Ammon's horn (tissue), 1 donor: ENCODE results near the gene ASGR2.
A peak's percentile ranks its signal among the peaks of the same experiment; 100 is the strongest.
"Not testable (repeated sequence)": the region's sequence is repeated elsewhere in the genome, so short reads cannot be mapped to it uniquely, and the experiment has no call there.

Experiments used
- DNase-seq: peaks from one replicate; pipeline ENCODE4 v3.0.0-alpha.2; 2016; ENCODE audit warnings: low spot score

Gene ASGR2

DNA sequence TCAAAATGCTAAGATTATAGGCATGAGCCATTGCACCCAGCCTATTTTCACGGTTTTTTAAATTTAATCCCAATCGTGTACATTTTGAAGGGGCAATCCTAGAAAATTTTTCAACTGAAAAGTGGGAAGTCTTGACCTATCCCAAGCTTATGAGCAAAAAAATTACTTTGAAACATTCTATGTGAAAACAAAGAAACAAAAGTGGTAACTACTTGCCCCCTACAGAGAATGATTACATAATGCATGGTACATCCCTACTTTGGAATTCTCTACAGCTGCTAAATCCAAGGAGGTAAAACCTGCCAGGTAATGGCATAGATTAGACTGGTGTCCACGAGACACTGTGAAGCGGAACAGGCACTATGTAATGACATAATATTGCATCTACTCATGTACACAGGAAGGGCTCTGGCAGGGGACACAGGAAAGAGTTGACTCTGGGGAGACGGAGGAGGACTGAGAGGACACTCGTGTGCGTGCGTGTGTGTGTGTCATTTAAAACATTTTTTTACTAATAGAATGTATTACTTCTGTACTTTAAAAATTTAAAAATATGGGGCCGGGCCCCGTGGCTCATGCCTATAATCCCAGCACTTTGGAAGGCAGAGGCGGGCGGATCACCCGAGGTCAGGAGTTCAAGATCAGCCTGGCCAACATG, 15.7 kb downstream of the ASGR2 start:
- no peak for DNase-seq

DNA sequence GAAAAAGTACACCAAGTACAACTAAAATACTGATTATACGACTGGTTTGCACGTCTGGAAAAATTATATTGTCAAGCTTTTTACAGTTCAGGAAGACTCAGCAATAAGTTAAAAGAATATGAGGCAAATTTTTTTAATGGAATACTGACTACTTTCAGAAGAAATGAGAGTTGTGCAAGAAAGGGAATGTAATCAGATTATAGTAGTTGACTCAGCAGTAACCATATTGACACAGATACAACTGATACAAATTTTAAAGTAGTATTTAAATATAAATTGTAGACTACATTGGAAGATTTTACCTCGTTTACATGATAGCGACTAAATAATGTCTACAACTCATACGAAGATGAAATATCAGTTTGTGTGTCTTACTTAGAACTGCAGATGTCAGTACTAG, 16.7 kb downstream of the ASGR2 start:
- no peak for DNase-seq

DNA sequence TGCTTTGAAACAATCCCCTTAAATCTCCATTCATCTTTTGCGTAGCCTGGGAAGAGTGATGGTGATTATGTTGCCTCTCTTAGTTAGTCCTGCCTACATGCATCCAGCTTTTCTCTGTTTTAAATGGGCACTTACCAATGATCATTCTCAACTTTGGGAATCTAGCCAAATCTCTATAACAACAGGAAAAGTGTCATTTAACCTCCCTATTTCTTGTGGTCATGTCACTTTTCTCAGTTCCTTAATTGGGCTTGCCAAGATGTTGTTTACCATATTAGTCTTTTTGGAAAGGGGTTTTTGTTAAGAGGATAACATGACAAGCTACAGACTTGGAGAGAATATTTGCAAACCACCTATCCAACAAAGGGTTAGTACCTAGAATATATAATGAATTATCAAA, 19.0 kb downstream of the ASGR2 start:
- peak; percentile 30 for DNase-seq

DNA sequence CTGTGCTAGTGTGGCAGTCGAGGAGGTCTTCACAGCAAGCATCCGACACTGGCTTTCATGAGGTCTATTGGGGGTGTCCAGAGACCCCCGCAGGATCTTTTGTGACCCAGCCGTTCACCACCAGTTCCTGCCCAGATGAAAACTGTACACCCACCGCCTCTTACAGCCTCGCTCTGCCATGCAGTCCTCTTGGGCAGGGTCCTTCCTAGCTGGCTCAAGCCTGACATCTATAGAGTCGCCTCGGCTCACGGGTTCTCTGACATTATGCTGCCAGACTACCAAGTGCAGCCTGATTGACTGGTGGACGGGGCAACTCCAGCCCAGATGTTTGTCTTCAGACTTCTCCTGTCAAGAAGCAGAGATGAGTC, 20.0 kb downstream of the ASGR2 start:
- DNase-seq = no peak

DNA sequence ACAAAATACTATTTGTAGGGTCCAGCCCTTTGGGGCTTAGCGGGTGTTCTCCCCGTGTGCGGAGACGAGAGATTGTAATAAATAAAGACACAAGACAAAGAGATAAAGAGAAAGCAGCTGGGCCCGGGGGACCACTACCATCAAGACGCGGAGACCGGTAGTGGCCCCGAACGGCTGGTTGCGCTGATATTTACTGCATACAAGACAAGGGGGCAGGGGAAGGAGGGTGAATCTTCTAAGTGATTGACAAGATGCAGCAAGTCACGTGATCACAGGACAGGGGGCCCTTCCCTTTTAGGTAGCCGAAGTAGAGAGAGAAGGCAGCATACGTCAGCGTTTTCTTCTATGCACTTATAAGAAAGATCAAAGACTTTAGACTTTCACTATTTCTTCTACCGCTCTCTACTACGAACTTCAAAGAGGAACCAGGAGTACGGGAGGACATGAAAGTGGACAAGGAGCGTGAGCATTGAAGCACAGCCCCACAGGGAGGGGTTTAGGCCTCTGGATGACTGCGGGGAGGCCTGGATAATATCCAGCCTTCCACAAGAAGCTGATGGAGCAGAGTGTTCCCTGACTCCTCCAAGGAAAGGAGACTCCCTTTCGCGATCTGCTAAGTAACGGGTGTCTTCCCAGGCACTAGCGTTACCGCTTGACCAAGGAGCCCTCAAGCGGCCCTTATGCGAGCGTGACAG, 23.2 kb downstream of the ASGR2 start:
- DNase-seq = not testable (repeated sequence)

DNA sequence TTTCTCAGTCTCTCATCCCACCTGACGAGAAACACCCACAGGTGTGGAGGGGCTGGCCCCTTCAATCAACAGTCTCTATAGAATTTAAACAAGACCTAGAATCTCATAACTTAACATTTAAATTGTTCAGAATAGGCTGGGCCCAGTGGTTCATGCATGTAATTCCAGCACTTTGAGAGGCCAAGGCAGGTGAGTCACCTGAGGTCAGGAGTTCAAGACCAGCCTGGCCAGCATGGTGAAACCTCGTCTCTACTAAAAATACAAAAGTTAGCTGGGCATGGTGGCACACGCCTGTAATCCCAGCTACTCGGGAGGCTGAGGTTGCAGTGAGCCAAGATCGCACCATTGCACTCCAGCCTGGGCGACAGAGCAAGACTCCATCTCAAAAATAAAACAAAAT, 25.1 kb downstream of the ASGR2 start:
- DNase-seq = not testable (repeated sequence)

DNA sequence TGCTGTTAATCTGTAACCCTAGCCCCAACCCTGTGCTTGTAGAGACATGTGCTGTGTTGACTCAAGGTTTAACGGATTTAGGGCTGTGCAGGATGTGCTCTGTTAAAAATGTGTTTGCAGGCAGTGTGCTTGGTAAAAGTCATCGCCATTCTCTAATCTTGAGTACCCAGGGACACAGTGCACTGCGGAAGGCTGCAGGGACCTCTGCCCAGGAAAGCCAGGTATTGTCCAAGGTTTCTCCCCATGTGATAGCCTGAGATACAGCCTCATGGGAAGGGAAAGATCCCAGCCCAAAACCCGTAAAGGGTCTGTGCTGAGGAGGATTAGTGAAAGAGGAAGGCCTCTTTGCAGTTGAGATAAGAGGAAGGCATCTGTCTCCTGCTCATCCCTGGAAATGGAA, 26.2 kb downstream of the ASGR2 start:
- DNase-seq = not testable (repeated sequence)

DNA sequence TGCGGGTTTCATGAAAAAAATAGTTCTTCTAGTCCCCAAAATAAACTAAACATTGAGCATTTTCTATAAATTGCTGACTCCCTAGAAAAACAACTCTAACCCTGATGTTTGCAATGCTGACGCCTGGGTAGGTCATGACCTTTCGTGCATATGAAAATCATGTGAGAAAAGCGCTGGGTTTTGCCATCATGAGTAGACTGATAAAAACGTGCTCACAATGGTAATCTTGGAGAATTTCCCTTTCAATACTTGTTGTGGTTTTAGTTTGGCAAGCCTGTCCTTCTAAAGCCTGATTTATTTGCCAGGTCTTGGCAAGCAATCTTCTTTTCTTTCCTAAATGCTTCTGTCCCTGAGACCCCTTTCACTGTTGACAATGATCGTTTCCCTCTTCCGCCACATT, 30.5 kb downstream of the ASGR2 start:
- DNase-seq = no peak

DNA sequence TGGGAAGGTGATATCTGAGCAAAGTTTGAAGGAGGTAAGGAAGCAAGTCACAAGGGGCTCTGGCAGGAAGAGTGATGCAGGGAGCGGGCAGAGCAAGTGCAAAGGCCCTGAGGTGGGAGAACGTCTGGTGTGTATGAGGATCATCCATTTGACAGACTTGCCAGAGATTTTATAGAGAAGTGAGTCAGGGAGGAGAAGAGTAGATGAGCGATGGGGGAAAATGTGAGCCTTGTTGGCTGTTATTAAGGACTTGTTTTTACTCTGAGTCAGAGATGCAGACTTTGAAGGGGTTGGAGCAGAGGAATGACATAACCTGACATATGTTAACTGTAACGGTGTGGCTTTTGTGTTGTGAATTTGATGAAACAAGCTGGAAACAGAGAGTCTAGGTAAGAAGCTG, 31.0 kb downstream of the ASGR2 start:
- no peak for DNase-seq

DNA sequence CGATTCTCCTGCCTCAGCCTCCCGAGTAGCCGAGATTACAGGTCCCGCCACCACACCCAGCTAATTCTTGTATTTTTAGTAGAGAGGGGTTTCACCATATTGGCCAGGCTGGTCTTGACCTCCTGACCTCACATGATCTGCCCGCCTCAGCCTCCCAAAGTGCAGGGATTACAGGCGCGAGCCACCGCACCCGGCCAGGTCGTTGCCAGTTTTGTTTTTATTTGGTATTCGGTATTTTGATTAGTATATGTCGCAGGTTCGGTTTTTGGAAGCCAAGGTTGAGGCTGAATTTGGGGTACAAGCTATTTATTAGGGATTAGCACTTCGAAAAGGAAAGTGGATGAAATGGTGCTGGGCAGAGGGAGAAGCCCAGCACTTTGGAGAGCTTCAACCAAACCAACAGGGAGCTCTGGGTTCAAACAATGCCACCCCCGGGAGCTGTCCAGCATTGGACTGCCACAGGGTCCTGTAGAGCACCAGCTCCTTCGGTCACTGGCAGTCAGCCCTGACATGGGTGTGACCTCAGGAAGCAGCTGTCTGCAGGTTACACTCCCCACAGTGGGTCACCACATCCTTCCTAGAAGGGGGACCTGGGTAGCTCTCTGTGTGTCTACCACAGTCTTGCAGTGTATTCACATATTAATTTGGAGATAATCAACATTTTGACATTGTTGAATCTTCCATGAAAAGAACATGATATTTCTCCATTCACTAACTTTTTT, 33.1 kb downstream of the ASGR2 start:
- no peak for DNase-seq

DNA sequence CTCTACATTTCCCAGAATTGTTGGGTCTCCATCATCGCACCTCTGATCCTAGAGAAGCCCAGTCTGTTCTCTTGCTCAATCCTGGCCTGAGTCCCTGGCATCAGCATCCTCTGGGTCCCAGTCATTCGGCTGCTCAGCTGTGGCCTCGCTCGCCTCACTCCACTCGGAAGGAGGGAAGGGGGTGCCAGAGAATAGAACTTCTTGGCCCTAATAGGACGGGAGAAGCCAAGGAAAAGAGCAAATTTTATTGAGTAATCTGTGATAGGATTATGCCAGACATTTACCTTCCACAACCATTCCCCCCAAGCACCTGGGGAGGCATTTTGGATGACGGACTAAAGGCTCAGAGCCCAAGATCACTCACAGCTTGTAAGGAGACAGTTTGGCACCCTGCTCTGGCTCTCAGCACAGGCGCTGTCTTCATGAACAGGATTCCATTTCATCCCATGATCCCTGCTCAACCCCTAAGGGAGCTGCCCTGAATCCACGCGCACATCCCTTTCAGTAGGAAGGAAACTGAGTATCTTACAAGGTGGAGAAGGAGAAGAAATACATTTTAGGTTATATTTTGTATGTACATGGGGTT, 34.1 kb downstream of the ASGR2 start:
- no peak for DNase-seq

DNA sequence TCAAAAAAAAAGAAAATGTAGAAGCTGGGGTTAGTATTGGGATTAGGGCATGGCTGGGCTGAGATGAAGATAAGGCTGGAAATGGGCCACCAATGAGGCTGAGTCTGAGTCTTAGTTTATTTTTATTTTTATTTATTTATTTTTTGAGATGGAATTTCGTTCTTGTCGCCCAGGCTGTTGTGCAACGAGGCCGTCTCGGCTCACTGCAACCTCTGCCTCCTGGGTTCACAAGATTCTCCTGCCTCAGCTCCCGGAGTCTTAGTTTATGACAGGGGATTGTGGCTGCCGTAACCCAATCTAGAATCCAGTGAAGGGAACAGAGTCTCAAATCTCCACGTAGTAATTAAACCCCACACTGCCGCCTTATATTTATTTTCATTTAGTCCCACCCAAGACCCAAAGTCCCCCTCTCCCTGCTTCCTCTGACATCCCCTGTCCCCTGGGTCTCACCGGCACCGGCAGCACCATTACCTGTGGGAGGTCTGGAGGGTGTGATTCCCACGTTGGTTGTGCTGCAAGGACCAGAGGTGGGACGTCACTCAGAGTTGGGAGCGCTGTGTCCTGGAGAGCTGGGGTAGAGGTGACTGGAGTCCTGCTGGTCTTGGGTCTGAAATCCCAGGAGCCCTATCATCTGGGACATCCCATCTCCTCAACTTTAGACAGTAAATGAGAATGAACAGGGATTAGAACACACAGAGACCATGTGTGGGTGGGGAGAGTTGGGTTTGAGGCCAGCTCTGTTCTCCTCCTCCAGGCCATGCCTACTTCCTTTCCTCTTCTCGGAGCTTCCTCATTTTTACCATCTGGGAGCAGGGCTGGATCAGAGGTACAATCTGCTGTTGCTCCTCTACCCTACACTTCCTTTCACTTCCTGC, 34.8 kb downstream of the ASGR2 start, which contains the start of gene CLEC10A:
CLEC10A (minus strand) TSS at position 671 of the 875 bp plus-strand sequence. CDS start 1,439 bp downstream, outside the sequence.
- DNase-seq = peak; percentile 18

DNA sequence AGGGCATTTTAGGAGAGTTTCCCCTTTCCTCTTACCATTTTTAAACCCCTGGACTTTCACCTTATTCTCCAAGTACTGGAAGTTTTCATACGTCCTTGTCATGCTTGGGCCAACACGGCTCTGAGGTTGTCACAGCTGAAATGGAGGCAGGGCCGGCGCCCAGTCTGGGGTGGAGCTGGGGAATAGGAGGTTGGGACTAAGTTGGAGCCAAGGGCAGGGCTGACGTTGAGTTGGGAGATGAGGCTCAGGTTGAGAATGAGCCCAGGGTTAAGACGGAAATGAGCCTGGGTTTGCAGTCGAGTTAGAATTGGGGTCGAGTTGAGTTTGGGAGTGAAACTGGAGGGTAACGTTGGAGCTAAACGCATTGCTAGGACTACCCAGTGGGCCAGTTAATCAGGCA, 35.9 kb downstream of the ASGR2 start:
- no peak for DNase-seq

DNA sequence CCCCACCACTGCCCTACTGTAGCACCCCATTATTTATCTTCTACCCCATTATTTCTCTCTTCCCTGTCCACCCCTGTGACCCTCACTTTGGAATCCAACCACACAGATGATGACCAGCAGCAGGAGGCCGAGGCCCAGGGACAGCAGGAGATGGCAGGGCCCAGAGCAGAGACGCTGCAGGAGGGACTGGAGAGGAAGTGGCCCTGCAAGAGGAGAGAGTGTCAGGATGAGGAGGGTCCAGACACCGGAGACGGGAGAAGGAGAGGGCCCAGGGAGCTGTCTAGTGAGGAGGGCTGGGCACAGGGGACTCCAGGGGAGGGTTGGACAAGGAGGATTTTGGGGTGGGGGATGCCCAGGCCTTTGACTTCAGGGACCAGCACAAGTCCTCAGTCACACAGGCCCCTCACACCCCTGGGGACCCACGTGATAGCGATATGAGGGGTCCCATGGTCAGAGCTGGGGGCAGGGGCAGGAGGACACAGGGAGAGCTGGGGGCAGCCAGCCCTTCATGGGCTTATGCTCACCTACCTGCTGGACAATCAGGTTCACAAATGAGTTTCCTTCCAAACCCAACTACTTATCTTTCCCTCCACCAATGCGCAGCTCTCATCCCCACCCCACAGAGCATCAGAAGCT, 36.6 kb downstream of the ASGR2 start:
- no peak for DNase-seq

DNA sequence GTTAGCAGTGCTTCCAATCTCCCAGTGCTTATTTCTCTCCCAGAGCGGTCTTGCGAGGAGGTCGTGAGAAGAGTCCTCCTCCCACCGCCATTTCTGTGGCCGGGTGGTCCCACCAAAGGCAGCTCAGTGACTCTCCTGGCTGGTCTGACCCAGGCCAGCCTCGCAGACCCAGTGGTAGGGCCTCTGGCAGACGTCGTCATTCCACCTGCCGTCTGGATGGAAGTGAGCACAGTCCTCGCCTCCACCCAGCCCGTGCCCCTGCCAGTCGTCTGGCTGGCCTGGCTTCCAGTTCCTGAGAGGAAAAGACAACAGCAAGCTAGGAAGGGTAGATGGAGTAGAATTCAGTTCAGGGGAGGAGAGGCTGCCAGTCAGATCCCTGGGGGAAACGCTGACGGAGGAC, 39.7 kb downstream of the ASGR2 start:
- DNase-seq = no peak

DNA sequence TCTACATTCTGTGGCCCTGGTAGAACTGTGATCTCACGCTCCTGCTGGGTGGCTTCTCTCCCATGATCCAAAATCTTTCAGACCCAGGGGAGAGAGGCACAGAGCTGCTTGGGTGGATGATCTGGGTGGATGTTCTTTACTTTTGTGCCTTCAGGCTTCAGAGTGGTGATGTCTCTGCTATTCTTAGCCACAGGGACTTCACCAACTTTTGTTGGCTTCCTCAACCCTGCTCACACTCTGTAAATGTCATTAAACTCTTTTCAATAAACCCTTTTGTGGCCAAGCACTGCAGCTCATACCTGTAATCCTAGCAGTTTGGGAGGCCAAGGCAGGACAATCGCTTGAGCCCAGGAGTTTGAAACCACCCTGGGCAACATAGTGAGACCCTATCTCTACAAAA, 42.2 kb downstream of the ASGR2 start:
- no peak for DNase-seq

DNA sequence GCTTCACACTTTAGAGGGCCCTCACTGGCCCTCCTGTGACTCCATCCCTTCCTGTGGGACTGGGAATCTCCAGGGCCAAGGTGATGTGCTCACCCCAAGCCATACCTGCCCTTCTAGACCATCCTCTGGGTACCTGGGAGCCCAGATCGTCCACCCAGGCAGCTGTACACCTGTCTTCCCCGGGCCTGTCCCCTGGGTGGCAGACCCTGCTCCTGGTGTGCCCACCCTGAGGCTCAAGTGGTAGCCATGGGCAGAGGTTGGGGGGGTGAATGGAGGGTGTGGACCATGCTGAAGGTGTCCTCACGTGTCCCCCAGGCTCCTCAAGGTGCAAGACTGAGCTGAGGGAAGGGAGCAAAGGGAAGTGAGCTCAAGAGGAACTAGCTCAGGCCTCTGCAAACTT, 43.9 kb downstream of the ASGR2 start:
- no peak for DNase-seq

DNA sequence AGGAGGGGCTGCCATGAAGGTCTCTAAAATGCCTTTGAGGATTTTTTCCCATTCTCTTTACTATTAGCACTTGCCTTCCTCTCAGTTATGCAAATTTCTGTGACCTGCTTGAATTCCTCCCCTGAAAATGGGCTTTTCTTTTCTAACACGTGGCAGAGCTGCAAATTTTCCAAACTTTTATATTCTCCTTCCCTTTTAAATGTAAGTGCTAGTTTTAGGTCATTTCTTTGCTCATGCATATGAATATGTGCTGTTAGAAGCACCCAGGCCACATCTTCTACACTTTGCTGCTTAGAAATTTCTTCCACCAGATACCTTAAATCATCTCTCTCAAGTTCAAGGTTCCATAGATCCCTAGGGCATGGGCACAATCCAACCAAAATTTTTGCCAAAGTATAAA, 46.4 kb downstream of the ASGR2 start:
- no peak for DNase-seq

DNA sequence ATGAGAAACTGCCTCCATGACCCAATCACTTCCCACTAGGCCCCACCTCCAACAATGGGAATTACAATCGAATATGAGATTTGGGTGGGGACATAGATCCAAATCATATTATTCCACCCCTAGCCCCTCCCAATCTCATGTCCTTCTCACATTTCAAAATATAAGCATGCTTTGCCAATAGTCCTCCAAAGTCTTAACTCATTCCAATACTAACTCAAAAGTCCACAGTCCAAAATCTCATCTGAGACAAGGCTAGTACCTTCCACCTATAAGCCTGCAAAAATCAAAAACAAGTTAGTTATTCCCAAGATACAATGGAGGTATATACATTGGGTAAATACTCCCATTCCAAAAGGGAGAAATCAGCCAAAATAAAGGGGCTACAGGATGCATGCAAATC, 47.4 kb downstream of the ASGR2 start:
- no peak for DNase-seq

DNA sequence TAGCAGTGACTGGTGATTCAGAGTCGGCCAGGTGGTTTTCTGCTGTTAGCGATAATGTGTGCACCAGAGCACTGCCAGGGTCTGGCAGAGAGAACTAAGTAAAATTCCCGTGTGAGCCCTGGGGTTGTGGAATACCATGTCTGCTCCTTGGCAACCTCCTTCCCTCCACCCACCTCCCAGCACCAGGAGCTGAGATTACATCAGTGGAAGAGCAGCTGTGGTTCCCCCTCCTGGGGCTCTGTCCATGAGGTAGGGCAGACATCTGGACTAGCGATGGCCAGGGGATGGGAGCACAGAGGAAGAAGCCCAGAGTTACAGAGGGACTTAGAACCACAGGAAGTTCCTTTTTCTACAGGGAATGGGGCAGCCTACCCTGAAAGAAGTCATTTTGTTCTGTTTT, 50.4 kb downstream of the ASGR2 start:
- DNase-seq = no peak

DNA sequence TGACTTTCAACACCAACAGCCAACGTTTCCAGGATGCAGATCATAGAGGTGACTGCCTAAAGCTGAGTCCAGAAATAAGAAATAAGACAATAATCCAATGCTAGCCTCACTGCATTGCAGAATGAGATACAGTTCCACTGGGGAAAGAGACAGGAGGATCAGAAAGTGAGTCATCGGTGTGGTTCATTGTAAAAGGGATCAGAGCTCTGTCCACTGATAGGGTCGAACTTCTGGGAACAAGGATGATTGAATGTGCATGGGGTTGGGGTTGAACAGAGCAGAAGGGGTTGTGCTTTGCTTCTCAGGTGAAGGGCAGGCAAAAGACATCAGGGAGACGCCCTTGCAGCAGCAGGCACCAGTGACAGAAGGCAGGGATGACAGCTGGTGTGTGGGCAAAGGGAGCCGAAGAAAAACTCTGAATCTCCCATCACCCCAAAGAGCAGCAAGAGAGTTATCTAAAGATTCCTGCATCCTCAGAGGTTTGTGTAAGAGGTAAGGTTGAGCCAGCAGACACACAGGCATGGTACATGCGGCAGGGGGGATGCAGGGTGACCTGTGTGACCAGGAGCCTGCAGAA, 51.0 kb downstream of the ASGR2 start:
- no peak for DNase-seq
